GM12892 (cell line): ENCODE data around the gene FMN2.

Experiments
- POLR2A ChIP-seq: IDR thresholded peaks from 2 replicates; pipeline ENCODE4 v1.6.1; 2011; ENCODE audit warnings: low read depth, low read length, control low read depth
- POLR2AphosphoS5 ChIP-seq: IDR thresholded peaks from 2 replicates; pipeline ENCODE4 v1.6.1; 2011; ENCODE audit warnings: low read depth, low read length, control low read depth
- TAF1 ChIP-seq: IDR thresholded peaks from 2 replicates; pipeline ENCODE4 v1.6.1; 2011; ENCODE audit warnings: low read depth, mild to moderate bottlenecking, control low read depth, low read length, borderline replicate concordance

DNA sequence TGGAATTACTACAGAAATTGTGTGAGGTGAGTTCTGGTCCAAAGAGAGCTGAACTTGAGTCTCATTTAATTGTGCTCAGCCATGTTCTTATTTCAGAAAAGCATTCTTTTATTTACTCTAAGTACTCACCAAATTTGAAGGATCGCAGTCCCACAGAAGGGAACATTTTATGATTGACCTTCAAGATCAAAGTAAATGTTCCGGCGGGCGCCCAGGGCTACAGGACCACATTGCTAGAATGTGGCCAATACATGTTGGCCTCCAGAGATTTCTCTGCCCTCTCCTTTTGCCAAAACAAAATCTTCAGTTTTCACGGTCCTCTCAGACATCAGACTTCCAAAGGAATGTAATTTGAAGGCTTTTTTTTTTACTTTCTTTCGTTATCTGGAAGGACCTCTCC is 237.8 kb downstream of the FMN2 start:
- TF ChIP-seq POLR2AphosphoS5 (no peak), POLR2A (no peak), TAF1 (no peak)
